Activated T-helper 1 cell treated with anti-CD3 and anti-CD28 coated beads, Interleukin-12 subunit alpha, Interleukin-12 subunit beta, Interleukin-2, Interleukin-4 antibody, amounts not matched to agents 30 ng/mL and 10 ng/mL and 1 ng/mL, durations not matched to agents 14 hours and 24 hours and 36 hours (primary cell): Measurements from ENCODE around the gene C3orf85. TPM values are rescaled to one million over a fixed set of nuclear protein-coding genes. Genes with fewer than 3 reads are reported as not detected.

Experiments
- DNase-seq: peaks from one replicate; pipeline ENCODE4 v3.0.0; 2021; ENCODE audit warnings: low spot score
- H3K27ac Mint-ChIP-seq: one replicate; pipeline ENCODE4 v1.8.0; 2021; ENCODE audit warnings: mild to moderate bottlenecking, mixed read lengths
- H3K27me3 Mint-ChIP-seq: one replicate; pipeline ENCODE4 v1.8.0; 2022; ENCODE audit warnings: mild to moderate bottlenecking, moderate library complexity, mixed read lengths; ENCODE audit not compliant: insufficient read depth
- H3K36me3 Mint-ChIP-seq: one replicate; pipeline ENCODE4 v1.8.0; 2021; ENCODE audit warnings: low read depth, mixed read lengths
- H3K4me1 Mint-ChIP-seq: one replicate; pipeline ENCODE4 v1.8.0; 2021; ENCODE audit warnings: low read depth, mixed read lengths
- H3K4me3 Mint-ChIP-seq: one replicate; pipeline ENCODE4 v1.8.0; 2021; ENCODE audit warnings: mild to moderate bottlenecking, moderate library complexity, mixed read lengths
- H3K9me3 Mint-ChIP-seq: one replicate; pipeline ENCODE4 v1.8.0; 2021; ENCODE audit warnings: mixed read lengths
- intact Hi-C: fragments of 100-400 bp; cut with micrococcal nuclease; formaldehyde crosslinking; loops from one replicate; pipeline ENCODE4 v1.15.1; 2024
- total RNA-seq: library from RNA; stranded (reverse); gene quantifications from 2 replicates; pipeline ENCODE4 v1.2.3, GENCODE V29; 2022

Gene C3orf85, protein sequence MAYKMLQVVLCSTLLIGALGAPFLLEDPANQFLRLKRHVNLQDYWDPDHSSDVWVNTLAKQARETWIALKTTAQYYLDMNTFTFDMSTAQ
- total RNA-seq: not detected in 2 replicates

DNA sequence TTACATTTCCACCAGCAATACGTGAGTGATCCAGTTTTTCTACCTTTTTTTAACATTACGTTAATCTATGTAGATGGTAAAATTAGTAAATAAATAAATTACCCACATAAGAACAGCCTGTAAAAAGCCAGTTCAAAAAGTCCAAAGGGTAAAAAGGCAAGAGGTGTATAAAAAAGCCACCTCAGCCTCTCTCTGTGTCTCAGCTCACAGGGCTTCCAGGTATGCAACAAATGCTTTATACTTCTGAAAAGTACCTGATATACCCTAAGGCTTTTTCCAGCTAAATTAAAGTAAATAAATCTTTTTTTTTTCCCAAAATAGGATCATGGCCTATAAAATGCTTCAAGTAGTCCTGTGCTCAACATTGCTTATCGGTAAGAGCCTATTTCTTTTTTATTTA is at the start of gene C3orf85:
TSS of gene C3orf85 (plus strand) at position 197 of the 400 bp plus-strand sequence. CDS start at position 326, 129 bp downstream.
- intact Hi-C loops: no loop called here

DNA sequence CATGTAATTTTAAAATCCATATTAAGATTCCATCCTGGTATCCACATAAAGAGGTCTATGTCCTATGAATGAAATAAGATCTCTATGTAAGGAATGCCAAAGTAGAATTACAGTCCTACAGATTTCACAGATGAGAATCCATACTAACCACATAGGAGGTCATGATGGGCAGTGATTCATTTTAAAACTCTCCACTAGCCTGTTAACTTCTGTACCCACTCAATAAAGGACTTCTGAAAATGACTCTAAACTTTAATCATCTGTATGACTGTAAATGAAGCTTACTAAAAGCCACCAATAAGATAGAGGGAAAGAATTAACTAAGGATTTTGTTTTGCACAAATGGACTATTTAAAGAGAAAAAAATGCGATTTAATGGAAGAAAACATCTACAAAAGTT is 47.3 kb upstream of the C3orf85 start:
- H3K27ac Mint-ChIP-seq: no peak overlapping the region
- H3K4me3 Mint-ChIP-seq: no peak overlapping the region
- H3K4me1 Mint-ChIP-seq: no peaks in the 10 kb centered on the region
- H3K27me3 Mint-ChIP-seq: peaks cover 25% of the 10 kb centered on the region
- no peaks in the 10 kb centered on the region for H3K9me3 Mint-ChIP-seq
- intact Hi-C loops: no loop called here
- DNase-seq: no peak
- no peaks in the 10 kb centered on the region for H3K36me3 Mint-ChIP-seq

More for the DNA sequence above, at the start of gene C3orf85:
- peaks cover 3% of the 10 kb centered on the region for H3K27me3 Mint-ChIP-seq
- H3K4me1 Mint-ChIP-seq: no peaks in the 10 kb centered on the region
- no peak within 1 kb of the TSS for H3K27ac Mint-ChIP-seq
- H3K9me3 Mint-ChIP-seq: no peaks in the 10 kb centered on the region
- H3K4me3 Mint-ChIP-seq: no peak within 1 kb of the TSS
- DNase-seq: no peak
- H3K36me3 Mint-ChIP-seq: no peaks in the 10 kb centered on the region

DNA sequence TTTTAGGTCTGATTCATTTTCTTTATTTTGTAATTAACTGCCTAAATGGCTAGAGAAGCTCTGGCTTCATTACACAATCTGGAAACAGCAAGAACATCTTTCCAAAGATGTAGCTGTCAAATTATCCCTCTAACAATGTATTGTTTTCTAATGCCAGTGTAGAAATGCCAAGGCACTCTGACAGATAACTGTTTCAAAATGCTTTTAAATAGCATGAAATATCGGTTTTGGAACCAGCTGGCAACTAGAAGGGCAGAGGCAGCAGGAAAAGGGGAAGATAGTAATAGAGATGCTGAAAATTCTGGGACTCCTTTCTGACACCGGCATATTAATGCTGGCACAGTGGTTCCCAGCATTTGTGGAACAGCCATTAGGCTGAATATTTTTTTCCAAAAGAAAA is 44.7 kb upstream of the C3orf85 start:
- H3K9me3 Mint-ChIP-seq: no peaks in the 10 kb centered on the region
- H3K4me3 Mint-ChIP-seq: no peak overlapping the region
- H3K27ac Mint-ChIP-seq: no peak overlapping the region
- peaks cover 21% of the 10 kb centered on the region for H3K27me3 Mint-ChIP-seq
- DNase-seq: no peak
- H3K4me1 Mint-ChIP-seq: no peaks in the 10 kb centered on the region
- intact Hi-C loops: no loop called here
- no peaks in the 10 kb centered on the region for H3K36me3 Mint-ChIP-seq

DNA sequence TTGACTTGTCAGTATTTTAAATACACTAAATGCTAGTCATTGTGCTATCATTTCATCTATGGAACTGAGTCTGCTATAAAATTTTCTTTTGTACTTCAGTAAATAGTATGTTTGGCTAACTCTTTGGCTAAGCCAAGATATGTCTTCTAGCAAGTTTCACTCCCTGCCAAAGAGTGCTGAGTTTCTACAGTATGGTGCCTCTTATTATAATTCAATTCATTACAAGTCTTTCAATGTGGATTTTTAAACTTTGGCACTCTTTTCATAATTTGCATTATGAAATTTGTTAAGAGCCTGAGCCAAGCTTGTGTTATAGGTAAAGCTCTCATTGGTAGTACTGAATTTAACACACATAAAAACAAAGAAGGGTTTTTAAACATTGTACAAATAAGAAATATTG is 43.0 kb upstream of the C3orf85 start:
- Mint-ChIP-seq H3K36me3 (no peaks in the 10 kb centered on the region), H3K27ac (no peak overlapping the region), H3K9me3 (no peaks in the 10 kb centered on the region), H3K4me3 (no peak overlapping the region), H3K27me3 (peaks cover 17% of the 10 kb centered on the region), H3K4me1 (no peaks in the 10 kb centered on the region)
- intact Hi-C loops: no loop called here
- no peak for DNase-seq

DNA sequence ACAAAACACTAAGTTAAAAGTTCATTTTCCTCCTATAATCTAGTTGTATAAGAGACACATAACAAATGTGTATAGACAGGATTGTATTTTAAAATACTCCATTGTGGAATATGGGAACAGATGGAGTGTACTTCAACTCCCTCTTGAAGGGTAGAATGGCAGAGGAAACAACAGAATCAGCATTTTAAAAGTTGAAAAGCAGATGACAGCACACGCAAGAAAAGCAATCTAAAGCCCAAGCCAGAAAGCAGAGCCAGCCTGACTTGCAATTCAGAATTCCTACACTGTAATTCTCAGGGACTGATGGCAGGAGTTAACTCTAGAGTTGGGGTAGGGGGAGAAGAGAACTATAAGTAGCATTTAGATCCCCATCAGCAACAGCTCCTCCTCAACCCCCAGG is 41.4 kb upstream of the C3orf85 start:
- Mint-ChIP-seq H3K27me3 (peaks cover 12% of the 10 kb centered on the region), H3K27ac (no peak overlapping the region), H3K36me3 (no peaks in the 10 kb centered on the region), H3K9me3 (no peaks in the 10 kb centered on the region), H3K4me1 (no peaks in the 10 kb centered on the region), H3K4me3 (no peak overlapping the region)
- DNase-seq: no peak
- intact Hi-C loops: no loop called here

DNA sequence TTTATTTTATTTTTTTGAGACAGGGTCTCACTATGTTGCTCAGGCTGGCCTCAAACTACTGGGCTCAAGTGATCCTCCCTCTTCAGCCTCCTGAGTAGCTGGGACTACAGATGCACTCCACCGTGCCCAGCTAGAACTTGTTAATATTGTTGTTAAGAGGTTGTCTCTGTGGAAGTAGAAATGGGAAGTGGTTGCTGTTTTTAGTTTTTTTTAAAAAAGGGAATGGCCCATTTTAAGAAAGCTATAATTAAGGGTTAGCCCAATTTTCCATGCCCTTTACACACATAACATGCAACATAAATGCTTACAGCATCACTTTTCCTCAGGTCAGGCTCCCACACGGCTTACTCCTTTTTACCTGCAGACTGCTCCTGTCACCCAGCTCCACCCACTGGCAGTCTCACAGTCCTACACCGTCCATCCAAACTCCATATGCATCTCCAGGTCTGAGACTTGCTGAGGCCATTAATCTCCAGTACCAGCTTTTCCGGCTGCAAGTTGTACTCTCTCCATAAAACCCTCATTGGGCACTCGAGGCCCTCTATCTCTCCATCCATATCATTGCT is 38.4 kb upstream of the C3orf85 start:
- Mint-ChIP-seq H3K4me1 (no peaks in the 10 kb centered on the region), H3K27ac (no peak overlapping the region), H3K4me3 (no peak overlapping the region), H3K36me3 (no peaks in the 10 kb centered on the region), H3K27me3 (peaks cover 12% of the 10 kb centered on the region), H3K9me3 (no peaks in the 10 kb centered on the region)
- intact Hi-C loops: no loop called here
- DNase-seq: no peak

DNA sequence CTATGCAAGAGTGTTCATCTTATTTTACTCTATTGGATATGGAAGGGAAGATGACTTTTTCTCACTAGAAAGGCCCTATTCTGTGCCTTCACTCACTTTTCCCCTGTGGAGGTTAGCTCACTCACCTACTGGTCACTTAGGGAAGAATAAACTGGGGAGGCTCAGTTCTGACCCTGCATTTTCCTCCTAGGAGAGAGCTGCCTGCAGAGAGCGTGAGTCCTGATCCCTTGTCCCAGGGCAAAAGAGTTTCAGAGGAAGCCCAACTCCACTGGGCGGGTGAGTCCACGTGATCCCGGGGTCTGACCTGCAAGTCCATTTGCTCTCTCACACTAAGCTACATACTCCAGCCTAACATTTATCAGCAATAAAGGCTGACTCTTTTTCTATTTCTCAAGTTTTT is 26.9 kb upstream of the C3orf85 start:
- H3K27ac Mint-ChIP-seq: no peak overlapping the region
- no peaks in the 10 kb centered on the region for H3K4me1 Mint-ChIP-seq
- no peaks in the 10 kb centered on the region for H3K9me3 Mint-ChIP-seq

DNA sequence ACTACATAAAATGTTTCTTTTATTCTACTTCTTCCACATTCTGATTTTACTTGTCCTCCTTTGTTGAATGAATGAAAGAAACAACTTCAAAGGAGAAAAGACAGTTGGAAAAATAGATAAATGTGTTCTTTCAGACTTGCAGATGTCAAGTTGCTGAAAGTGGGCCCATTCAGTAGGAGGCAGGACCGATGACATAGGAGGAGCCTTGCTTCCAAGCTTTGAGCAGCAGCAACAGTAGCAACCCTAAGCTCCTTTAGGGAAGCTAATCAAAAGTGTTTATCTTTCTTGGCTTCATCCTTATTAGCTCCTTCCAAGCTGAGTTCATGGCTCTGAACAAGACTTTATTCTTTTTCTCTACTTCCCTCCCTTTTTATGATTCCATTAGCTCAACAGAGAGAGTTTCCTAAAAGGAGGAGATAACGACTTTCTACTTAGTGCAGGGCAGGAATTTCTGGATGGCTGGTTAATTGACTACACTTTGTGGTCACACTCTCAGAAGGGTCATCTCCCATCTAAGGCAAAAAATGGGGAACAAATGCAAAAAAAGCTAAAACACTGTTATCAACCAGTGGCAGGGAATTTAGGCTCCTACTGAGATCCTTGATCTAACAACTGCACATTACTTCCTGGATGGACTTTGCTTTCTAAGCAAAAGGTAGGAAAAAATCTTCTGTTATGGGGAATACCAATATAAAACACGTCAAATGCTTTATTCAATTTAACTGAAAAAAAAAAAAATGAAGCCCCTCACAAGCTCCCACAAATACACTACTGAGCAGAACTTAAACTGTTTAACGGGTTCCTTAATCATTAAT is 23.4 kb upstream of the C3orf85 start:
- H3K36me3 Mint-ChIP-seq: no peaks in the 10 kb centered on the region
- H3K27me3 Mint-ChIP-seq: peaks cover 5% of the 10 kb centered on the region
- intact Hi-C loops: no loop called here

More for the DNA sequence above, 26.9 kb upstream of the C3orf85 start:
- H3K4me3 Mint-ChIP-seq: no peak overlapping the region
- no peak for DNase-seq
- intact Hi-C loops: no loop called here
- H3K36me3 Mint-ChIP-seq: no peaks in the 10 kb centered on the region
- H3K27me3 Mint-ChIP-seq: peaks cover 9% of the 10 kb centered on the region

DNA sequence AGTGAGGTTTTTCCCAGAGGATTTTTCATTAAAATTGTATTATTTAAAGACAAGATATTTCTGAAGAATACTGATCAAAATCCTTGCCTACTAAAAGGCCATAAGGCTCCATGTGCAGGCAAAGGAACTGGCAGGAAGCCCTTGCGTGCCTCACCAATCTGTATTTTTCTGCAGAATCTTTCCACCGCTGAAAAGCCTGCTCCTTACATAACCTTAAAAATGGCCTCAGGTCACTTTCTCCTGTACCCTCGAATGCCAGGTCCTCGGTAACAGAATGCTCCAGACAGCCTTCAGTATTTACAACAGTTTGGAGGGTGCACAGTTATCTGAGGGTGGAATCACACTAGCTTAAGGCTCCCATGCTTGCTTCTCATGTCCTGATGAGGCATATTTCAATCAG is 21.8 kb upstream of the C3orf85 start:
- no peaks in the 10 kb centered on the region for H3K36me3 Mint-ChIP-seq
- no peak for DNase-seq
- no peaks in the 10 kb centered on the region for H3K9me3 Mint-ChIP-seq
- intact Hi-C loops: no loop called here
- no peak overlapping the region for H3K27ac Mint-ChIP-seq
- peaks cover 5% of the 10 kb centered on the region for H3K27me3 Mint-ChIP-seq
- no peak overlapping the region for H3K4me3 Mint-ChIP-seq
- no peaks in the 10 kb centered on the region for H3K4me1 Mint-ChIP-seq

More for the DNA sequence above, 23.4 kb upstream of the C3orf85 start:
- no peak overlapping the region for H3K27ac Mint-ChIP-seq
- no peaks in the 10 kb centered on the region for H3K4me1 Mint-ChIP-seq
- DNase-seq: no peak
- H3K4me3 Mint-ChIP-seq: no peak overlapping the region
- no peaks in the 10 kb centered on the region for H3K9me3 Mint-ChIP-seq

DNA sequence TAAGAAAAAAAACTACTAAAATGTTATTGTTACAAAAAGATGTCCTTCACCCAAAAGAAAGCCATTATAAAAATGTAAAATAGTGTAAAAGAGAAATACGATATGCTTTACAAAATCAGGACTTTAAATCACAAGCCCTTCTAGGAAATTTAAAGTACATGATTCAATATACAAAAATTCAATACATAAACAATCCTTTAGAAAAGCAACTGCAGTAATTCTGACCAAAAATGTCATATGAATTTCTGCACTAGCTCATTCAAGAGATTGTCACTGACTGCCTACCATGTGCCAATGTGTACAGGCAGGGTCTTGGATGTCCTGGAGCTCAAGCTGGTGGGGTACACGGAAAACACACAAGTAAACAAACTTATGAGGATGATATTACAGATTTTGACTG is 21.1 kb upstream of the C3orf85 start:
- Mint-ChIP-seq H3K27me3 (peaks cover 5% of the 10 kb centered on the region), H3K36me3 (no peaks in the 10 kb centered on the region), H3K4me1 (no peaks in the 10 kb centered on the region), H3K9me3 (no peaks in the 10 kb centered on the region), H3K27ac (no peak overlapping the region), H3K4me3 (no peak overlapping the region)
- intact Hi-C loops: no loop called here
- no peak for DNase-seq

DNA sequence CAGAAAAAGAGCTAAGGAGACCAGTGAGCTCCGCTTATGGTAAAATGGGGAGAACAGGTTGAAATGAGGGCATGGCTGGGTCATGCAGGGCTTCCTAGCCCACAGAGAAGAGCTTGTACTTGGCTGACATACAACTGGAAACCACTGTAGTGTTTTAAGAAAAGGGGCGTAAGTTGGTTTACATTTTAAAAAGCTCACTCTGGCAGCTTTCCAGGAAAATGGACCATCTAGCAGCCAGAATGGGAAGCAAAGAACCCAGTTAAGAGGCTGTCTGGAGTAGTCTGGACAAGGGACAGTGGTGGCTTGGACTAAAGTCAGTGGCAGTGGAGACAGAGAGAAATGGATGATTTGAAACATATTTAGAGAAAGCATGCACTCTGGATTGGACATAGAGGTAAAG is 20.5 kb upstream of the C3orf85 start:
- Mint-ChIP-seq H3K4me3 (no peak overlapping the region), H3K27me3 (peaks cover 5% of the 10 kb centered on the region), H3K4me1 (no peaks in the 10 kb centered on the region), H3K27ac (no peak overlapping the region), H3K9me3 (no peaks in the 10 kb centered on the region), H3K36me3 (no peaks in the 10 kb centered on the region)
- intact Hi-C loops: no loop called here
- DNase-seq: no peak

DNA sequence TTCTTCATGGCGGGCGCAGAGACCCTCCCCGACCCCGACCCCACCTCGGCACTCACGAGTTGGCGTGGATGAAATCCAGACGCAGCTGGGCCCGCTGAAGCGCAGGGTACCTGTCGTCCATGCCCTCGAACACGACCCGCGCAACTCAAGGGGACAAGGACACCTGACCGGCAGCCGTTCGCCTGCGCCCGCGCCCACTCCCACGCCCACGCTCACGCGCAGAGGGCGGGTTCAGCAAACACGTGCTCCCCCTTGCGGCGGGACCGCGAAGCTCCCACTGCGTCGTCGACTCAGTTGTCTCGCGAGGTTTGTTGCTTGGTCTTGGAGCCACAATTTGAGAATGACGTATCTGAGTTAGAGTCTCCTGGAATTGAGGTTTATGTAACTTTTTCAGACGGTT is 18.6 kb upstream of the C3orf85 start, which contains the start of gene MORC1:
TSS of gene MORC1 (minus strand) at position 196 of the 400 bp plus-strand sequence. CDS start at position 121, 75 bp downstream.
- intact Hi-C loops: no loop called here
- Mint-ChIP-seq H3K4me3 (no peak within 1 kb of the TSS), H3K9me3 (no peaks in the 10 kb centered on the region), H3K27ac (no peak within 1 kb of the TSS), H3K27me3 (peaks cover 2% of the 10 kb centered on the region), H3K4me1 (no peaks in the 10 kb centered on the region), H3K36me3 (no peaks in the 10 kb centered on the region)
- DNase-seq: no peak

DNA sequence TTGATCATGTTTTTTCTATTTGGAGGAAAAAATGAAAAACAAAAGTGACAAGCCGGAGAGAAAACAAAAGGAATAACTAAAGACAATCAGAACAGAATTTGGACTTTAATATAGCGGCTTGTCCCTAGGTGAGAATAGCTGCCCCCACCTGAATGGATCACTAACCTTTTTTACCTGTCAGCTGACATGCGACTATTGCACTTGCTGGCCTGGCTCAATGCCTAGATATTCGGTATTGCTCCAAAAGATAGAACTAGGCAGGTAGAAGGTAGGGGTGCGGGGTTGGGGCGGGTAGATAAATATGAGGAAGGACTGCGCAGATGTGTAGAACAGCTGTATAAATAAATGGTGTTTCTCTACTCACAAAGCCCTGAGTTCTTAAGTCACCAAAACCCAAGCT is 17.9 kb upstream of the C3orf85 start:
- no peak for DNase-seq
- Mint-ChIP-seq H3K27me3 (no peaks in the 10 kb centered on the region), H3K36me3 (no peaks in the 10 kb centered on the region), H3K4me3 (no peak overlapping the region), H3K9me3 (no peaks in the 10 kb centered on the region), H3K27ac (no peak overlapping the region), H3K4me1 (no peaks in the 10 kb centered on the region)
- intact Hi-C loops: no loop called here
